Smooth muscle cell (in vitro differentiated cells): Measurements from ENCODE around the gene TMEM239. TPM values are rescaled to one million over a fixed set of nuclear protein-coding genes. Genes with fewer than 3 reads are reported as not detected.

ENCODE experiments used
- polyA plus RNA-seq: library from polyadenylated mRNA; unstranded; fragments of >200 nt; fragmentation: Nextera tagmentation; extraction: Ambion mirVana; gene quantifications from 2 replicates; pipeline ENCODE4 v1.2.1, GENCODE V29; 2016
- total RNA-seq: library from RNA; depleted of rRNA; stranded (reverse); fragments of >200 nt; gene quantifications from 2 replicates; pipeline ENCODE4 v1.2.3, GENCODE V29; 2014

The TMEM239 gene
- total and polyA plus RNA-seq, 2 experiments from 2014 or later: not detected

Other genes with a start within 250 kb of the TMEM239 start
- gene NOP56, start 163.7 kb upstream of the TMEM239 start, total RNA-seq: 99.2 and 108 TPM in 2 replicates
- gene NOP56, start 163.7 kb upstream of the TMEM239 start, polyA plus RNA-seq: 115 and 154 TPM in 2 replicates
- 64.2 and 72.3 TPM in 2 replicates for gene IDH3B, start 152.1 kb upstream of the TMEM239 start, total RNA-seq
- 89.6 and 122 TPM in 2 replicates for gene IDH3B, start 152.1 kb upstream of the TMEM239 start, polyA plus RNA-seq
- 8.2 and 9.7 TPM in 2 replicates for gene EBF4, start 123.6 kb upstream of the TMEM239 start, total RNA-seq
- 19.0 and 21.8 TPM in 2 replicates for gene EBF4, start 123.6 kb upstream of the TMEM239 start, polyA plus RNA-seq
- 40.2 and 54.0 TPM in 2 replicates for gene CPXM1, start 15.7 kb upstream of the TMEM239 start, total RNA-seq
- 74.8 and 99.3 TPM in 2 replicates for gene CPXM1, start 15.7 kb upstream of the TMEM239 start, polyA plus RNA-seq
- not detected in 2 replicates for gene C20orf141, start 1.4 kb upstream of the TMEM239 start, total RNA-seq
- 0.44 TPM in 1 of 2 replicates, not detected in the other for gene C20orf141, start 1.4 kb upstream of the TMEM239 start, polyA plus RNA-seq
- gene PCED1A, start 24.3 kb downstream of the TMEM239 start, total RNA-seq: 18.7 and 24.2 TPM in 2 replicates
- 43.7 and 46.7 TPM in 2 replicates for gene PCED1A, start 24.3 kb downstream of the TMEM239 start, polyA plus RNA-seq
- gene VPS16, start 24.4 kb downstream of the TMEM239 start, total RNA-seq: 26.3 and 30.2 TPM in 2 replicates
- gene VPS16, start 24.4 kb downstream of the TMEM239 start, polyA plus RNA-seq: 32.4 and 36.9 TPM in 2 replicates
- gene PTPRA, start 57.1 kb downstream of the TMEM239 start, total RNA-seq: 48.9 and 66.1 TPM in 2 replicates
- 35.3 and 38.4 TPM in 2 replicates for gene PTPRA, start 57.1 kb downstream of the TMEM239 start, polyA plus RNA-seq
- gene GNRH2, start 227.3 kb downstream of the TMEM239 start, total RNA-seq: not detected in 2 replicates
- gene GNRH2, start 227.3 kb downstream of the TMEM239 start, polyA plus RNA-seq: not detected in 2 replicates
- 18.3 and 24.4 TPM in 2 replicates for gene MRPS26, start 229.7 kb downstream of the TMEM239 start, total RNA-seq
- gene MRPS26, start 229.7 kb downstream of the TMEM239 start, polyA plus RNA-seq: 62.9 and 79.6 TPM in 2 replicates